NCI-H82 treated with DMSO at 0.1 percent for 48 hours (cell line): ENCODE data around the gene ARMH4.
A peak's percentile ranks its signal among the peaks of the same experiment; 100 is the strongest.

Experiments used
- DNase-seq: peaks from one replicate; lab custom pipeline; 2025; ENCODE audit not compliant: unreplicated experiment; lab: John Stamatoyannopoulos, UW

The ARMH4 gene

DNA sequence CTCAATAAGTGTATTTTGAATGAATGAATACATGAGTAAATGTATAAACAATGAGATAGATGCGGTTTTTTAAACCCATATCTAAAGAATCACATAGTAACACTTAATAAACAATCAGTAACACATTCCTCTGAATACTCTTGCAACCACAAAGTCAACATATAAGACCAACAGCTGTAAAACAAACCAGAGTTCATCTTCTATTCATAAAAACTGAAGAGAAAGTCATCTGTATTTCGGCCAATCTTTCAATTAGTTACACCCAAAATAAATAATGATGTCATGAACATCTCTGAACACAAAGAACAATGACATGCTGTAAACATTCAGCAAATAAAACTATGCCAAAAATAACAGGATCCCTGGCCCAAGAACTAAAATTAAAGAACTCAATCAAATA lies 47.2 kb downstream of the ARMH4 start:
- DNase-seq, result no peak

DNA sequence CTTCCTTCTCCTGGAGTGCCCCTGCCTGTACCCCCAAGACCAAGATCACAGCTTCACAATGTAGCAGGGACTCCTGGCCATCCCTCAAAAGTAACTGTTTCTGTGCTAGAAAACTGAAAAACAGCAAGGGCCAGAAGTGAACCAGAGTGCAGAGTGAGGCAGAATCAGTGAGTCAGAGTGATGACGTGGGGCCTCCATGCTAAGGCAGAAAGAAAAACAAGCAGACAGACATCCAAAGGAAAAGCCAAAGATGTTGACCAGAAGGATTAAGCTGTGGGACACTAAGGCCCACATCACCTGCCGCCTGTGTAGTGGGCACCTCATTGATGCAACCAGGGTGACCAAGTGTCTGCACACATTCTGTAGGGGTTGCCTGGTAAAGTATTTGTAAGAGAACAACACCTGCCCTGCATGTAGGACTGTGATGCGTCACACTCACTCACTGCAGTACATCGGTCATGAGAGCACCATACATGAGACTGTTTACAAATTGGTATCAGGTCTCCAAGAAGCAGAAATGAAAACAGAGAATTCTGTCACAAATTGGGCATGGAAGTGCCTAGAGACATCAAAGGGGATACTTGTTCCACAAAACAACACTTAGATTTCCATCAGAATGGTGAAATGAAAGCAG lies 51.2 kb downstream of the ARMH4 start:
- DNase-seq, result no peak

- no peak for DNase-seq
These were observed 52.3 kb downstream of the ARMH4 start for GRCh38 chr14:58099682-58100081.

- DNase-seq, result no peak
These were observed 53.5 kb downstream of the ARMH4 start for GRCh38 chr14:58098507-58098906.

DNA sequence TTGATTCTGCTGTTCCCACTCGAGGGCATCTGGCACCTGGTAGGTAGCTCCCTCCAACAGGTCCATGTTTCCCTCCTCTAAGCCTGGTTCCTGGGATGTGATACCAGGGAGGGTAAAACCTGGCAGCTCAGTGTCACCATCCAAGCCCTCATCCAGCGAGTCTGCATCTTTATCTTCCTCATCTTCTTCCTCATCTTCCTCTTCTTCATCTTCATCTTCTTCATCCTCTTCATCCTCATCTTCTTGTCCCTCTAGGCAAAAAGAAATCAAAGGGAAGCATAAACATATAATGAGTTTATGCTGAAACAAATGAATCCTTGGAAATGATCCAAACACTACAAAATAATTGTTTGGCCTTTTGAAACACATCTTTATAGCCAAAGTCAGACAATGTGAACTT lies 55.3 kb downstream of the ARMH4 start:
- no peak for DNase-seq

GRCh38 chr14:58091883-58092630 lies 60.0 kb downstream of the ARMH4 start:
- no peak for DNase-seq

- DNase-seq, result no peak
These were observed 62.4 kb downstream of the ARMH4 start for GRCh38 chr14:58089612-58090011.

DNA sequence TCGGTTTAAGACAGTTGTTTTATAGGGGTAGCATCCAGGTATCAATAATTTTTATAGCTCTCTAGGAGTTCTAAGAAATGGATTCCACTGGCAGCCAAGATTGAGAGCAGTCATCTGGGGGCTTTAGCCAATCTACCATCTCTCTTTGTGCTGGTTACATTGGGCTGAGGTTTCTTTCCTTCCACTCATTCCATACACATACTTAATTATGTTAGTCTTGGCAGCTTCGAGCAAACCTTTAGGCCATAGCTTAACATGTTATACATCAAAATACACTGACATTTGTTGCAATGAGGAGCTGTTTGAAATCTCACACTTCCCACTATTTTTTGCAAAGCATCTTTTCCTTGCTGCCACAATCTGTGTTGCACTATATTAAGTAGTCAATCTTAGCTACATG lies 63.1 kb downstream of the ARMH4 start:
- no peak for DNase-seq

DNA sequence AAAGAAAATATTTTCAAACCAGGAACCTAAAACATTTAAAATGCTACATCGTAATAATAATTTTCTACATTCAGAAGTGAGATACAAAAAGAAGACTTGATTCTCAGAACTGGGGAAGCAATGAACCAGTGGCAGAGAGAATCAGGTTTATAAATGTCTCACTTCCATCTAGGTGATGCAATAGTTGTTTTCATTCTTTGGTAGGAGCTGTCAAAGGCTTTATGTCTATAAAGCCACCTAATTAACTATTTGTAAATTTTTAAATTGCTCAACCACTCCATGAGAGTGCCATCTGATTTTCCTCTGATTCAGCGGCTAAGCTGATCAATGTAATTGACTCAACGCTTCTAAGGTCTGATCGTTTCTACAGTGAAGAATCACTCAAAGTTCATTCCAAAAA lies 66.1 kb downstream of the ARMH4 start:
- peak; percentile 100 for DNase-seq

DNA sequence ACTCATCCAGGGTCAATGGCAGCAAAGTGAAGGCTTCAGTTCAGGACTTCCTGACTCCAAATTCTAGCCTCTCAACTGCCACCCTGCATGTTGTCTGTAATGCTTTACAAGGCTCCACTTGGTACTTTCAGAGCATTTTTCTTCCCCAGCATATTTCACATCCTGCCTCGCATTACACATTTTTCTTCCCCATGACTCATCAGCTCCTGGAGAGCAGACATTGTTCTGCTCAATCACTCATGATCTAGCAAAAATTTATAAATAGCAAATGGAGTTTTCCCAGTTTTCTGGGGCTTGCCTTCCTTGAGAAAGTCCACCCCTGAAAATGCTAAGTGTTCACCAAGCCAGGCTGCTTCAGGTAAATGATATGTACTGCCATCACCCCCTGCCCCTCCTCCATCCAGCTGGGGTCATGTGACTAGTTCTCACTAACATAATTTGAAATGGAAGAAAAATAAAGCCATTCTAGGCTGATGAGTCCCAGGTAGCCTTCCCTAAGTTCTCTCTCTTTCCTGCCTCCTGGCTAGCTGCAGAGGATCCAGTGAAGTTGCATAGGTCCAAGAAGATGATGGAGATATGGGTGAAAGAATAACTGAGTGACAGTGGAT lies 69.4 kb downstream of the ARMH4 start:
- no peak for DNase-seq

DNA sequence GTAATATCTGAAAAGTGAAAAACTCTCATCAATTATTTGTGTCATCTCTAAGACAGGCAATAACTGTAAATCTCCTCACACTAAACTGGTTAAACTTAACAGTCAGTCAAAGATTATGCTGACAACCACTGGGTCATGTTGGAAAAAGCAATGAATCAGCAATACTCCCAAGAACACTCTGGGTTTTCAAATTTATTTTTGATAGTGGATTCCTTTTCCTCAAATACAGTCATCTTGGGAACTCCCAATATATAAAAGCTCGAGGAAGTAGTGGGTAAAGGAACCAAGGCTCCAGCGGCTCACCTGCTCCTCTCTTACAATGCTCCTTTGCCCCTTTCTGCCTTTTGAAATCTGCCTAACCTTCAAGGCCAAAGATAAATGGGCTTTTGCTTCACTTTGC lies 70.0 kb downstream of the ARMH4 start:
- no peak for DNase-seq

GRCh38 chr14:58078471-58078870 lies 73.5 kb downstream of the ARMH4 start:
- DNase-seq, result no peak

DNA sequence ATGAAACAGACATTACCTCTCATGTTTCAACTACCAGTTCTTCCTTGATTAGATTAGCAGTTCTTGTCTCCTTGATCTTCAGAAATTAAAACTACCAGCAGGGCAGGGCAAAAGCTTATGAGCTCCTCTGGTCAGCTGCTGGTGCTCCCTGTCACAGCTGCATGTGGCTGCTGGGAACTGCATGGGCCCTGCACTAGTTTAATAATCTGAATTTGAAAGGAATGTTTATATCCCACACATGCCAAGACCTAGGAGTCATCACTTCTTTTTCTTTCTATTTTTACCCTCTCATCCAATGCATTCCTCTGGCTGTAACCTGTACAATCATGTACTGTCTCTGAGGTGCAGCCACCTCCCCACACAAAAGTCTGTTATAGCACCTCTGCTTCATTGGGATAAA lies 73.9 kb downstream of the ARMH4 start:
- DNase-seq, result peak; percentile 85

DNA sequence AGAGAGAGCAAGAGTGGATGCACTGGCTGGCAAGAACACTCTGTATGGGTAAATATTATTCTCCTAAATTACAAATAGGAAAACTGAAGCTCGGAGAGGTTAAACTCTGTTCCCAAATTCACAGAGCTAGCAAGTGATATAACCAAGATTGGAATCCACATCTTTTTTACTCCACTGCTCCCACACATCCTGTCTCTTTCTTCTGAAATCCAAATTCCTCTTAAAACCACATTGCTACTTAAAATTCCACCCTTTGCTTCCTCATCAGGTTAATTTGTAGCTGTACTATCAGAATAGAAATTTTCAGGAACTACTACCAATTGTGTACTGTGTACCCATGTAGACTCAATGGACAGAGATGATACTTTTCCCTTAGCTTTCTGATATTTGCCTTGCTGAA lies 74.4 kb downstream of the ARMH4 start:
- DNase-seq, result no peak

DNA sequence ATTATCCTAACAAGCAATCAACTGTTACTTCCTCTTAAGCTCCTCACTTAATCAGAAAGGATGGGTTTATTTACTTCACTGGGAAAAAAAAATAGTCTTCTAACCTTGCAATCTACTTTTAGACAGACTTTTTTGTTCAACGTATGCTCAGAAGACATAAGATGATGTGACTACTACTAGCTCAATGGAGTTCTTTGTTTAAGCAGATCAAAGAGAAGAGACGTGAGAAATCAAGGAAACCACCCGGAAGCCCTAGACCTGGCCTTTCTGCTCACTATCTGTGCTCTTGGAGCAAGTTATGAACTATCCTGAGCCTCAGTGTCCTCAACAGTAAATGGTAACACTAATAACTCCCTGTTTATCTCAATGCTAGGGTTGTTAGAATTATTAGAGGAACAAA lies 78.5 kb downstream of the ARMH4 start:
- no peak for DNase-seq

DNA sequence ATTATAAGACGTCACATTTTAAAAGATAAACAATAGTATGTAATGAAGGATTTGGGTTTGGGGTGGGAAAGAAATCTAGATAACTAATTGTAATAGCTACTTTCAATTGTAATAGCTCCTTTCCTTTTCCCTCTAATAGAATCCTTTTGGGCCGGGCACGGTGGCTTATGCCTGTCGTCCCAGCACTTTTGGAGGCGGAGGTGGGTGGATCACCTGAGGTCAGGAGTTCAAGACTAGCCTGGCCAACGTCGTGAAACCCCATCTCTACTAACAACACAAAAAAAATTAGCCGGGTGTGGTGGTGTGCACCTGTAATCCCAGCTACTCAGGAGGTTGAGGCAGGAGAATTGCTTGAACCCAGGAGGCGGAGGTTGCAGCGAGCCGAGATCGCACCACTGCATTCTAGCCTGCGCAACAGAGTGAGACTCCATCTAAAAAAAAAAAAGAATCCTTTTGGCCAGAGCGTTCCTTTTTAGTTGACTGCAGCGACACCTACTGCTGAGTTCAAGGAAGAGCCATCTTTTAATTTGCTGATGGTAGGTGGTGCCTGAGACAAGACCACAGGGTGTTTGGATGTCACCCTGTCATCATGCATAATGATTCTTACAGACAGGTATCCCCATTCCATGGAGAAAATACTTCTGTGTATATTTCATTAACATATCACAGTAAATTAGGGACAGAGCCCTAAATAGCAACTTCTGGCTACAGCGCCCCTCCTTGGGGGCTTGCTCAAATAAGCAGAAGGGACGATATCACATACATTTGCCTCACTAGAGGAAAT lies 79.5 kb downstream of the ARMH4 start:
- peak; percentile 100 for DNase-seq

DNA sequence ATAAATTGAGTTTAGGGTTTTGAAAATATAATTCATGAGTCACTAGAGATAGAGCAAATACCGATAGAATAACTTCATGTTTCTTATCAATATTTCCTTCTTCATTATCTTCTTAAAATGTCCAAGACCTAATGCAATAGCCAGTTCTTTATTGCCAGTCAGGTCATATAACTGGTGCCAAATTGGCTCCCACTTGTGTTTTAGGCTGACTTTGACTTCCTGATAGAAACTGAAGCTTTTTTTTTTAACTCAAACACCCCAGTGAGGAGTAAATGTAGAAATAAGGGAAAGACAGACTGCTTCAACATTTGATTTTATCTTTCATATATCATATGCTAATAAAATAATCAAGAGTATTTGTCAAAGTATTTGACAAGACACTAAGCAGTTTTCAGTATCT lies 80.7 kb downstream of the ARMH4 start:
- DNase-seq, result no peak

DNA sequence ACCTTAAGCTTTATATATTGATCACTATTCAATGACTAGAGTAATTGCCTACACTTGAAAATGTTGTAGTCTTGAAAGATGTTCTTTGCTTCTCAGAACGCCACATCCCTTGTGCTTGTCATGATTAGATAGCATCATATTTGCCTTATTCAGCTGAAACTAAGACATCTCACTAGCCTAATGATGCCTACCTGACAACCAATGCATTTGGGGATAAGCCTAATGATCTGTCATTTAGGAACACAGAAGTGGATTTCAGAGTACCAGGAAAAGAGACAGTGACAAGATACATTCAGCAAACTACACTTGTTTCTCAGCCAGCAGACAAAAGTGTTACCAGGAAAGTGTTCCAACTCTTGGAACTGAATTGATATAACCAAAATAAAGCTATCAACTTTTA lies 83.7 kb downstream of the ARMH4 start:
- DNase-seq, result no peak

DNA sequence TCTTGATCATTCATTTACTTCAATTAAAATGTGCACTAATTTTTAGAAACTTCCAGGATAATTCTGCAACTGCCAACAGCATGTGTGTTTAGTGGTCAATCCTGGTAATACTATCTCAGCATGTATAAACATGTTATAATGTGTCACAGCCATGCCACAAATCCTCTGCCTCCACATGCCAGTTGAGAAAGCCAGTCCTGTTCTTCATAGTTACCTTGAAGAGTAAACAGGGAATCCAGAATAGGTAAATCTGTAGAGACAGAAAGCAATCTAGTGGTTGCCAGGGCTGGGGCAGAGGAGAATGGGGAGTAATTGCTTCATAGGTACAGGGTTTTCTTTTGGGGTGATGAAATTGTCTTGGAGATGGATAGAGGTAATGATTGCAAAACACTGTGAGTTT lies 85.9 kb downstream of the ARMH4 start:
- no peak for DNase-seq

DNA sequence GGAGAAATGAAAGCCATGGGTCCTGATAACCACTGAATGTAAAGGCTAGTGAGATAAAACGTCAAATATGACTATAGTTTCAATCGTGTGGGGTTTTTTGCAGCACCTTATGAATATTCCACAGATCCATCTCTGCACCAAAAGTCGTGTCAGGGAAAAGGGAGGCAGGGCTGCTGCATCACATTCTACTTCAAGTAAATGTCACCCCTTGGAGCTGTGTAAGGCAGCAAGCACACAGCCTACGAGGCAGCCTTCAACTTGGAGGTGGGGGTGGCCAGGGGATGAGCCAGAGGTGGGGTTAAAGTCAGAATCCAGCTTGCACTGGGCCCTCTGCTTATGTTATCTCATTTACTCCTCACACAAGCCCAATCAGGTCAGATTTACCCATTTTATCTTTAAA lies 90.4 kb downstream of the ARMH4 start:
- no peak for DNase-seq

DNA sequence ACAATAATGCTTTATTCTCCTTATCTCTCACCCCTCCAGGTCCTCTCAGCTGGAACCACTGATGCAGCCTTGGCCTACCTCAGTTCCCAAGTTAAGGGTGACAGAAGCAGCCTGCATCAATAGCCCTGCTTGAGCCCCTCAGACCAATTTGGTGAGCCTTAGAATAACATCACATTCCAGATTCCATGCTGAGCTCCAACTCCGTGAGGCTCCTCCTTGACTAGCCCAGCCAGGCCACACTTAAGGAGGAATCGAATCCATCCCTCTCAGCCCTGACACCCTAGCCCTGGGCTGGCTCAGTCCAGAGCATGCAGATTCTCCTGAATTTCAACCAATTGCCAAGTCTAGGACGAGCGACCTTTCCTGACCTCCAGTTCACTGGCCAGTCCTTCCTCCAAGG lies 91.1 kb downstream of the ARMH4 start:
- DNase-seq, result no peak

- DNase-seq, result no peak
These were observed 91.9 kb downstream of the ARMH4 start for GRCh38 chr14:58060077-58060476.
